Testis (tissue), 2 donors: ENCODE data around the gene SETD5.

Source experiments
- POLR2A ChIP-seq: fragments of 450-650 bp; IDR thresholded peaks from one replicate; pipeline ENCODE4 v1.6.1; 2017; ENCODE audit warnings: antibody characterized with exemption, mild to moderate bottlenecking, moderate library complexity
- TF ChIP-seq, protein P1 (sequence below), 3 experiments: fragments of 450-650 bp in 2 of 3; fragments of 200-600 bp in 1 of 3; sonication (generic) in 1 of 3; IDR thresholded peaks; one replicate each; pipeline ENCODE4 v1.5.1; 2016 to 2019; ENCODE audit warnings: antibody characterized with exemption in 3 of 3, mild to moderate bottlenecking in 2 of 3, moderate library complexity in 1 of 3

DNA sequence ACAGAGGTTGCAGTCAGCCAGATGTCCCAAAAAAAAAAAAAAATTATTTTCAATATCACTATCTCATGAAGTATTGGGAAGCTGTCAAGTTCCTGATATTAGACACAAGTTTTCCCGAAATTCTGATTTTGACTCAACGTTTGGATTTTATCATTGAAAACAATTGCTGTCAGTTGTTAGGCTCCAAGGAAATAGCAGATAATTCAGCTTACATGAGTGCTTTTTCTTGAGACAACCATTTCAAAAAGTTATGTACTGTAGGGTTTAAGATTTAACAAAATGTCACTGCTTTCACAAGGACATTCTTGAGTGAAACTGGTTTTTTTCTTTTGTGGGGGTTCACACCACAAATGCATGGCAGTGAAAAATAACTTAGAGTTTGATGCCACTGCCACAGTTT is 9.3 kb upstream of the SETD5 start:
- no peak for TF ChIP-seq POLR2A
- TF ChIP-seq, protein P1, sequence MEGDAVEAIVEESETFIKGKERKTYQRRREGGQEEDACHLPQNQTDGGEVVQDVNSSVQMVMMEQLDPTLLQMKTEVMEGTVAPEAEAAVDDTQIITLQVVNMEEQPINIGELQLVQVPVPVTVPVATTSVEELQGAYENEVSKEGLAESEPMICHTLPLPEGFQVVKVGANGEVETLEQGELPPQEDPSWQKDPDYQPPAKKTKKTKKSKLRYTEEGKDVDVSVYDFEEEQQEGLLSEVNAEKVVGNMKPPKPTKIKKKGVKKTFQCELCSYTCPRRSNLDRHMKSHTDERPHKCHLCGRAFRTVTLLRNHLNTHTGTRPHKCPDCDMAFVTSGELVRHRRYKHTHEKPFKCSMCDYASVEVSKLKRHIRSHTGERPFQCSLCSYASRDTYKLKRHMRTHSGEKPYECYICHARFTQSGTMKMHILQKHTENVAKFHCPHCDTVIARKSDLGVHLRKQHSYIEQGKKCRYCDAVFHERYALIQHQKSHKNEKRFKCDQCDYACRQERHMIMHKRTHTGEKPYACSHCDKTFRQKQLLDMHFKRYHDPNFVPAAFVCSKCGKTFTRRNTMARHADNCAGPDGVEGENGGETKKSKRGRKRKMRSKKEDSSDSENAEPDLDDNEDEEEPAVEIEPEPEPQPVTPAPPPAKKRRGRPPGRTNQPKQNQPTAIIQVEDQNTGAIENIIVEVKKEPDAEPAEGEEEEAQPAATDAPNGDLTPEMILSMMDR (IDR thresholded peaks at IDR 0.05) = no peak
